AG10803 (cell line): Measurements from ENCODE around the gene LHFPL5.

Experiments used
- DNase-seq: peaks from one replicate; pipeline ENCODE4 v3.0.0; 2010; ENCODE audit warnings: low read depth
- H3K4me3 ChIP-seq: 2 replicates; pipeline ENCODE4 v1.5.1; 2011; ENCODE audit warnings: mild to moderate bottlenecking, low read length, control low read depth
- TF ChIP-seq, protein P1 (sequence below): conservative IDR thresholded peaks from 2 replicates; pipeline ENCODE4 v1.5.1; 2011; ENCODE audit warnings: mild to moderate bottlenecking, low read length, control low read depth, inconsistent platforms

LHFPL5 gene

DNA sequence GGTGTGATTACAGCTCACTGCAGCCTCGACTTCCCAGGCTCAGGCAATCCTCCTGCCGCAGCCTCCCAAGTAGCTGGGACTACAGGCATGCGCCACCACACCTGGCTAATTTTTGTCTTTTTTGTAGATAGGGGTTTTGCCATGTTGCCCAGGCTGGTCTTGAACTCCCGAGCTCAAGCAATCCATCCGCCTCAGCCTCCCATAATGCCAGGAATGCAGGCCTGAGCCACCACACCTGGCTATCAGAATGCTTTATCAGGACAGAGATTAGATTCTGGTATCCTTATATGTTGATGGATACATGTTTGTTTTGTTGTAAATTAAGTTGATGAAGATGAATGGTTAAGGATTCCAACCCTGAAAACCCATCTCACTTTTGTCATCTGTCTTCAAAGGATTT lies 24.2 kb downstream of the LHFPL5 start:
- H3K4me3 ChIP-seq, result no peak overlapping the region
- TF ChIP-seq, protein P1, sequence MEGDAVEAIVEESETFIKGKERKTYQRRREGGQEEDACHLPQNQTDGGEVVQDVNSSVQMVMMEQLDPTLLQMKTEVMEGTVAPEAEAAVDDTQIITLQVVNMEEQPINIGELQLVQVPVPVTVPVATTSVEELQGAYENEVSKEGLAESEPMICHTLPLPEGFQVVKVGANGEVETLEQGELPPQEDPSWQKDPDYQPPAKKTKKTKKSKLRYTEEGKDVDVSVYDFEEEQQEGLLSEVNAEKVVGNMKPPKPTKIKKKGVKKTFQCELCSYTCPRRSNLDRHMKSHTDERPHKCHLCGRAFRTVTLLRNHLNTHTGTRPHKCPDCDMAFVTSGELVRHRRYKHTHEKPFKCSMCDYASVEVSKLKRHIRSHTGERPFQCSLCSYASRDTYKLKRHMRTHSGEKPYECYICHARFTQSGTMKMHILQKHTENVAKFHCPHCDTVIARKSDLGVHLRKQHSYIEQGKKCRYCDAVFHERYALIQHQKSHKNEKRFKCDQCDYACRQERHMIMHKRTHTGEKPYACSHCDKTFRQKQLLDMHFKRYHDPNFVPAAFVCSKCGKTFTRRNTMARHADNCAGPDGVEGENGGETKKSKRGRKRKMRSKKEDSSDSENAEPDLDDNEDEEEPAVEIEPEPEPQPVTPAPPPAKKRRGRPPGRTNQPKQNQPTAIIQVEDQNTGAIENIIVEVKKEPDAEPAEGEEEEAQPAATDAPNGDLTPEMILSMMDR, result no peak

DNA sequence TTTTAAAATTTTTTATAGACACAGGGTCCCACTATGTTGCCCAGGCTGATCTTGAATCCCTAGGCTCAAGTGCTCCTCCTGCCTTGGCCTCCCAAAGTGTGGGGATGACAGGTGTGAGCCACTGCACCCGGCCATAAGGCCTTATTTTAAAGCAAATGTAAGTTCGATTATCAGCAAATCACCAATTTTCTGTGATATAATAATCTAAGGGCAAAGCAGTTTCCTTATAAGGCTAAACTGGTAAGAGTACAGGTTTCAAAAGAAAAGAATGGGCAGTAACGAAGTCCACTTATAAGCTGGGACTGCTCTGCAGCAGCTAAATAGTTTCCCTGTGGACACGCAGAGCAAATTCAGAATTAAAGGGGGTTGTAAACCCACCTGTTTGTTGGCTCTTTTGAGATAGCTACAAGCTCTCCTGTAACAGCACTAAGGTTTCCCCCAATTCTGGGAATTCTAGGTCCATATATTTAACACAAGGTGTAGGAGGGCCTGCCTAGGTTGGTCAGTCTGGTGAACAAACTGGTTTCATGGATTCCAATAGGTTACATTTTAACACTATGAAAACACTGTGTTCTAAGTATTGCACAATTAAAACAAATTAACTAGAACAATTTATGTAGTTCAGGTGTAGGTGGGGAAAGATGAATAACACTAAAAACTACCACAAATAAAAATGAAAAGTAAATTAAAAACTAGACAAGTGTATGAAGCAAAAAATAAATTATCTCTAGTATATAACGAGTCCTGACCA lies 26.3 kb downstream of the LHFPL5 start:
- TF ChIP-seq, protein P1, result no peak
- no peak for DNase-seq
- no peak overlapping the region for H3K4me3 ChIP-seq

More for the DNA sequence above, 24.2 kb downstream of the LHFPL5 start:
- DNase-seq, result no peak

DNA sequence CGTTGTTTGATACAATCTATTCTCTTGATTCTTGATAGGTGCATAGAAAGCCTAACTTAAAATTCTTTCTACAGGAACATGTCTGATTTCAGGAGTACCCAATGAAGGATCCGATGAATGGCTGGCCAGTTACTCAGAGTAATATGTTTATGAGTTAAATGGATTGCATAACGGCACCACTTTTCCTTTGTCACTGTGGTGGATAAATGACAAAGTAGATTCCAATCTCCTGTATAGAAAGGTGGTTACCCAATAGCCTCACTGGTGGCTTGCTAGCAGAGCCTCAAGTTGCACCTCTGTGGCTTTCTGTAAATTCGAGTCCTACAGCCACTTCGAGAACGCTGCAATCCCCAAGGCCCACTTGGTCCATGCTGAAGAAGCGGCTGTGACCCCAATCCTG lies 28.4 kb downstream of the LHFPL5 start:
- no peak overlapping the region for H3K4me3 ChIP-seq
- TF ChIP-seq, protein P1, result no peak
- peak; percentile 32 for DNase-seq

DNA sequence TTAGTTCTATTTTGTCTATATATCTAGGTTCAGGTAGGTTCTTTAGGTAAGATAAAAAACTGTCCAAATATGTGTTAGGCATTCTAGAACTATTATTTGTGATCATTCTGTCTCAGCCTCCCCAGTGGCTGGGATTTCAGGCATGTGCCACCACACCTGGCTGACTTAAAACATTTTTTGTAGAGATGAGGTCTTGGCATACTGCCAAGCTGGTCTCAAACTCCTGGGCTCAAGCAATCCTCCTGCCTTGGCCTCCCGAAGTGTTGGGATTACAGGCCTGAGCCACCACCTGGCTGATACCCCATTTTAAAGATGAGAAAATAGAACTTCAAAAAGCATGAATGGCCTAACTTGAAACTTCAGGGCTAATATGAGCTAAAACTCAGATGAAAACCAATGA lies 33.9 kb downstream of the LHFPL5 start:
- no peak overlapping the region for H3K4me3 ChIP-seq
- TF ChIP-seq, protein P1, result no peak
- no peak for DNase-seq

DNA sequence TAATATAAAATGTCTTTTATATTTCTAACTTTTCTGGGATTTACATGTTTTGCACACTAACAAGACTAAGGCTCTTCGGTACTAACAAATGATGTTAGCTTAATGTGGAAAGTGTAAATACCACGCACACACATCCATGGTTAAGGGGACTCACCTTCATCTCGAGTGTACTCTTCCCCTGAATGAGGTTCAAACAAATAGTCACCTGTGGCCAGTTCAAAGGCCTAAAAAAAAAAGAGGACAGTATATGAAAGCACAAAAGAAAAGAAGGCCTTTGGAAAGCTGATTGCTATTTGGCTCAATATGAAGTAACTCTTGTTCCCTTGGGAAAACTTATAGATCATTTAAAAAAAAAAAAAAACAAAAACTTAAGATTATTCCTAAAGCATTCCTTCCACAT lies 37.2 kb downstream of the LHFPL5 start:
- no peak overlapping the region for H3K4me3 ChIP-seq
- TF ChIP-seq, protein P1, result no peak
- DNase-seq, result no peak

DNA sequence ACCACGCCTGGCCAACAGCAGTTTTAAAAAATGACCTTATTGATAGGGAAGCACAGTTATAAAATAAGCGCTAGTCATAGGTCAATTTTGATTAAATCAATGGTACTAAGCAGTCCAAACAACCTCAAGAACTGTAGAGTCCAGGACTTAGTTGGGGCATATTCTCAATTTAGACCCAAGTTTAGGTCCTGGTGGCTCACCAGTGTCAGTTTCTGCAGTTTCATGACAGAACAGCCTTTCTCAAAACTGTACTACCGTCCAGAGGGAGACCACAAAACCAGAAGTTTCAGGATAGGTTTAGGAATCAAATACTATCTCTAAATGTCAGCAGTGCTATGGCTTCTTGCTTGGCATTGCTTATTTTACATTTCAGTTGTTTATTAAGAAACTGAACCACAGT lies 39.1 kb downstream of the LHFPL5 start:
- no peak overlapping the region for H3K4me3 ChIP-seq
- TF ChIP-seq, protein P1, result no peak
- DNase-seq, result no peak

DNA sequence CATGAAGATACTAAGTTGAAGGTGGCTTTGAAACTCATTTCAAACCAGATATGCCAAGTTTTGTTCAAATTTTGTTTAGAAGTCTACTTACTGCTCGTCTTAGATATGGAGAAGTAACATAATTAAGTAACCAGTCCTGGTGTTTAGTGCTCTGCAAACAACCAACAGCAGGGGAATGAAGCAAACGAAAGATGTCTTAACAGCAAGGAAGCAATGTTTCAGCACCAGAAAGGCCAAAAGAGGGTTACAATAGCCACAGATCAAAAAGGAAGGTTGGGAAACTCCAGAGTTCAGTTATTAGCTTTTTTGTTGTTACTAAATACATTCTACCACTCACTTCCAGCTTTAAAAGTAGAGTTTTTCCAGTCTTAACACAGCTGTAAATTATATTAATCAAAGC lies 45.1 kb downstream of the LHFPL5 start:
- TF ChIP-seq, protein P1, result no peak
- H3K4me3 ChIP-seq, result no peak overlapping the region
- no peak for DNase-seq
